Motor neuron (in vitro differentiated cells): ENCODE measurements around the gene PKNOX1. TPM values are rescaled to one million over a fixed set of nuclear protein-coding genes. Genes with fewer than 3 reads are reported as not detected.
"Not testable (repeated sequence)": the region's sequence is repeated elsewhere in the genome, so short reads cannot be mapped to it uniquely, and the experiment has no call there.

Experiments
- ATAC-seq, 8 experiments: fragments of 200-7000 bp; cut with Tn5 transposase; replicated peaks in 6 of 8; 2 replicates each; pipeline ENCODE4 v1.8.0; 2021; ENCODE audit warnings: mild to moderate bottlenecking in 8 of 8, moderate library complexity in 8 of 8
- H3K27ac ChIP-seq, 2 donors: fragments of 250-450 bp; sonication (Bioruptor Pico); 2 replicates each; pipeline ENCODE4 v1.9.0; 2021; ENCODE audit warnings: antibody characterized with exemption in 2 of 2, mild to moderate bottlenecking in 2 of 2, moderate library complexity in 1 of 2
- H3K4me1 ChIP-seq, 2 donors: fragments of 250-450 bp; sonication (Bioruptor Pico); replicated peaks in 1 of 2; 2 replicates each; pipeline ENCODE4 v1.6.1; 2021; ENCODE audit warnings: antibody characterized with exemption in 2 of 2, mild to moderate bottlenecking in 2 of 2, moderate library complexity in 1 of 2
- H3K4me3 ChIP-seq, 5 donors: fragments of 250-450 bp; sonication (Bioruptor Pico); 2 replicates each; pipeline ENCODE4 v1.9.0; 2021; ENCODE audit warnings: antibody characterized with exemption in 5 of 5, mild to moderate bottlenecking in 5 of 5, moderate library complexity in 4 of 5
- WGBS, 10 experiments: fragments of 450-650 bp; shearing (Covaris generic); methylation state at CpG; one replicate each; pipeline ENCODE4 v1.0.0; 2022; 5-methylcytosine and 5-hydroxymethylcytosine counted together
- in situ Hi-C, 9 experiments: fragments of 400-800 bp; cut with MboI; loops; one replicate each; pipeline ENCODE4 v1.15.0; 2021; ENCODE audit warnings: low sequenced_read_pairs in 9 of 9, low pct_unique_long_range_greater_than_20kb in 2 of 9; ENCODE audit not compliant: unreplicated experiment in 9 of 9
- total RNA-seq, 8 experiments: library from RNA; unstranded; fragments of 300-600 nt; gene quantifications; 2 replicates each; pipeline versions ENCODE4 v1.2.3 to v1.2.4, GENCODE V29; 2022

The PKNOX1 gene
- total RNA-seq, 8 experiments from 2014 or later = 12.5 to 27.3 (median 15.1) TPM

DNA sequence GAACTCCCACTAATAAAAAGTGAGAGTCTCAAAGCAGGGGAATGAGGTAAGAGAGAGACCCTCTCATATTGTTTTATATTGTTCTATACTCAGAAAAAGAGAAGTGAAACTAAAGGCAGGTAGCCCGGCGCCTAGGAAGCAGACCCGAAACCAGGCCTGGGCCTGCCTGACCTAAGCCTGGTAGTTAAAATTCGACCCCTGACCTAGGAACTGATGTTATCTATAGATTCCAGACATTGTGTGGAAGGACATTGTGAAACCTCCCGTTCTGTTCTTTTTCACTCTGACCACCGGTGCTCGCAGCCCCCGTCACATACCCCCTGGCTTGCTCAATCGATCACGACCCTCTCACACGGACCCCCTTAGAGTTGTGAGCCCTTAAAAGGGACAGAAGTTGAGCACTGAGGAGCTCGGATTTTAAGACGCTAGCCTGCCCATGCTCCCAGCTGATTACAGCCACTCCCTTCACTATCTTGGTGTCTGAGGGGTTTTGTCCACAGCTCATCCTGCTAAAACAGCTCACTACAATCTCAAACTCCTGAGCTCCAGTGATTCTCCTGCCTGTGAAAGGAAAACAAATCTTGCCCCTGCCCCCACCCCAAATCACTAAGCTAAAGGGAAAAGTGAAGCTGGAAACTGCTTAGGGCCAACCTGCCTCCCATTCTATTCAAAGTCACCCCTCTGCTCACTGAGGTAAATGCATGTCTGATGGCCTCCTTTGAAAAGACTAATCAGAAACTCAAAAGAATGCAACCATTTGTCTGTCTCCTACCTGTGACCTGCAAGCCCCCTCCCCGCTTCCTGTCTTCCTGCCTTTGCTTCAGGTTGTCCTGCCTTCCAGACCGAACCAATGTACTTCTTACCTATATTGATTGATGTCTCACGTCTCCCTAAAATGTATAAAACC lies 37.1 kb upstream of the PKNOX1 start:
- H3K27ac ChIP-seq, H3K4me3 ChIP-seq, in situ Hi-C loops, H3K4me1 ChIP-seq, ATAC-seq: not testable (repeated sequence)
- WGBS, 10 experiments = 75 to 100% (median 80%) methylated on average over 1 to 4 of the region's 16 CpGs; no CpG with 5 or more reads in 7 of the 10 experiments

DNA sequence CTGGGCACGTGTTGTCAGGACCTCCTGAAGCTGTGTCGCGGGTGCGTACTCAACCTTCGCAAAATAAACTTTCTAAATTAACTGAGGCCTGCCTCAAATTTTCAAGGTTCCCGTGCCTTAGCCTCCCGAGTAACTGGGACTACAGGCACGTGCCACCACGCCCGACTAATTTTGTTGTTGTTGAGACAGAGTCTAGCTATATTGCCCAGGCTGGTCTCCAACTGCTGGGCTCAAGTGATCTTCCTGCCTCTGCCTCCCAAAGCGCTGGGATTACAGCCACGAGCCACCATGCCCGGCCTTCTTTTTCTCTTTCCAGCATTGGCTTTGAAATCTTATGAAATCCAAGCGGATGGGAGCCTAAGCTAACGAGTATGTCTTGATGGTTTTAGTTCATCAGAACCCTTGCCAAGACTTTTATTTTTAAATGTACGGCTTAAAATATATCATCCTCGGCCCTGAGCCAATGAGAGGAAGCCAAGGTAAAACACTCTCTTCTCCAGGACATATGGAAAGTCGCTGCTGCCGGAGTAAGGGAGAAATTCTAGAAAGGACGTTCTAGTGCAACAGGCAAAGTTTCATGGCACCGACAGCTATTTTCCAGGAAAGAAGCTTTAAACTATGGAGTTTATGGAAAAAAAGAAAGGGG lies 36.3 kb upstream of the PKNOX1 start:
- in situ Hi-C loops = no loop called here
- no peak overlapping the region for H3K27ac ChIP-seq
- H3K4me1 ChIP-seq = no peaks in the 10 kb centered on the region
- H3K4me3 ChIP-seq = no peak overlapping the region
- WGBS, 10 experiments = 48 to 100% (median 85%) methylated on average over 2 to 14 of the region's 21 CpGs
- no peak for ATAC-seq

DNA sequence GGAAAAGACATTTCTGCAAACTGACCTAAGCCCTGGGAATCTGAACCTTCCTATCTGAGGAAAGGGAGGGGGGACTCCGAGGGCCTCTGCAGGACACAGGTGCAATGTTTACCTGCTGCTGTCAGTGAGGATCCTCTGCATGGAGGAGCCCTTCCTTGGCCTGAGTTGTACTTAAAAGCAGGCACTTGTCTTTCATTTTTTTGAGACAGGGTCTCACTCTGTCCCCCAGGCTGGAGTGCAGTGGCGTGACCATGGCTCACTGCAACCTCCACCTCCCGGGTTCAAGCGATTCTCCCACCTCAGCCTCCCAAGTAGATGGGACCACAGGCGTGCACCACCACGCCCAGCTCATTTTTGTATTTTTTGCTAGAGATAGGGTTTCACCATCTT lies 35.8 kb upstream of the PKNOX1 start:
- ATAC-seq, H3K4me3 ChIP-seq, H3K4me1 ChIP-seq, H3K27ac ChIP-seq, in situ Hi-C loops: not testable (repeated sequence)
- WGBS, 10 experiments = 71 to 100% (median 100%) methylated on average over 1 to 6 of the region's 6 CpGs; no CpG with 5 or more reads in 3 of the 10 experiments

DNA sequence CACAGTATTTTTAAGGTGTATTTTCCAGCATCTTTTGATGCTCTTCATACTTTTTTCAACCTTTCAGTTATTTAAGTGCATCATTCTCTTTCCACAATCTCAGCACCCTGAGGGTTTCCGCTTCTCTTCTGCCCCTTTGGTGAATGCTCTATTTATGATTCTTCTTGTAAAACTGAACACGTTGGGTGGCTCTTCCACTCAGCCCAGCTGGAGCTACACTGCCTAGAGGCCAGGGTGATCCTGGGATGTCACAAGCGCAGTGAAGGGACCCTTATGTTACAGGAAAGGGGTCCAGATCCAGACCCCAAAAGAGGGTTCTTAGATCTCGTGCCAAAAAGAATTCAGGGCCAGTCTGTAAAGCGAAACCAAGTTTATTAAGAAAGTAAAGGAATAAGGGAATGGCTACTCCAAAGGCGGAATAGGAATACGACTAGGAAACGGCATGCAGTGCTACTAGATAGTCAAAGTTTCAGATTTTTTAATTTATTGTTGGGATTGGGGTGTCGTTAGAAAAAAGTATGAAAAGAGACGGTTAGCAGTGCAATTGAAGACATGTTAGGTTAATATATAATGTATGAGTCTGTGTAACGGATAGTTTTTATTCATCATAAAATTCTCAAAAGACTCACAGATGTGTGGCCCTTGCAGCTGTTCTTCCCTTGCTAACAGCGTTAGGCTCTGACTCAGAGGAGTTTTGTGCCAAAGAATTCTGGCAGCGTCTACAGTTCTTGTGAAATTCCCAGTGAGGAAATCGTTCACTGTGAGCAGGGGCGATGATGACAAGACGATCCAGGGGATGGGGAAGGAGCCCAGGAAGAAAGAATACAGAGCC lies 34.6 kb upstream of the PKNOX1 start:
- in situ Hi-C loops = no loop called here
- ATAC-seq = peak in 3 of 8 experiments; percentile 91 to 100 (median 99)
- H3K27ac ChIP-seq = no peak overlapping the region
- no peak overlapping the region for H3K4me3 ChIP-seq
- 4 to 92% (median 76%) methylated on average over 1 to 15 of the region's 16 CpGs for WGBS, 10 experiments
- no peaks in the 10 kb centered on the region for H3K4me1 ChIP-seq

DNA sequence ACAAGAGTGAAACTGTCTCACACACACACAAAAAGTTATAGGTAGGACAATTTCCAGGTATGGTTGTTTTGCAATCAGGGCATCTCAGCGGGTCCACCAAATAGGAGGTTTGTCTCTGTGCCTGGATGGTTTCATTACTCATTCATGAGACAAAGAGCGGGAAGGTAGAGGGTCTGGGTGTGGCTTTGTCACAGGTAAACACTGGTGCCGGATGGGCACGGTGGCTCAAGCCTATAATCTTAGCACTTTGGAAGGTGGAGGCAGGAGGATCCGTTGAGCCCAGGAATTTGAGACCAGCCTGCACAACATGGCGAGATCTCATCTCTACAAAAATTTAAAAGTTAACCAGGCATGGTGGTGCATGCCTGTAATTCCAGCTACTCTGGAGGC lies 32.7 kb upstream of the PKNOX1 start:
- ATAC-seq = no peak
- Histone ChIP-seq H3K27ac (no peak overlapping the region), H3K4me3 (no peak overlapping the region), H3K4me1 (no peaks in the 10 kb centered on the region)
- in situ Hi-C loops = no loop called here
- 88 to 100% (median 93%) methylated on average over 1 to 6 of the region's 6 CpGs; no CpG with 5 or more reads in 3 of the 10 experiments for WGBS, 10 experiments

DNA sequence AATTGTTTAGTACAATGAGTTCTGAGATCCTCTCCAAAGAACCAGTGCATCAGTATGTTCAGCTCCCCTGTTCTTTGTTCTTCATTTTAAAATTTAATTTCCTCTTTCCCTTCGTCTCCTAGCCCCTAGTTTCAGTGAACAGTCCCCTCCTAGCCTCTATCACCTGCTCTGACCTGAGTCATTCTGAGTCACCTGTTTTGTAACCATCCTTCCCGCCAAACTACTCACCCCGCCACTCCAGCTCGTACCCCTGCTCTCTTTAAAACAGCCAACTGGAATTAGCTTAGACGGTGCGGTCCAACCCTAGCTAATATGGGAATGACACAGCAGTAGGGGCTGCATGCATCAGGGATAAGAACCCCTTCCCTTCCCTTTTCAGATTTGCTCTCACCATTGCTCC lies 32.1 kb upstream of the PKNOX1 start:
- no peak for ATAC-seq
- 58 to 97% (median 80%) methylated on average over 1 to 6 of the region's 6 CpGs for WGBS, 10 experiments
- no peaks in the 10 kb centered on the region for H3K4me1 ChIP-seq
- H3K4me3 ChIP-seq = no peak overlapping the region
- no peak overlapping the region for H3K27ac ChIP-seq
- in situ Hi-C loops = no loop called here

DNA sequence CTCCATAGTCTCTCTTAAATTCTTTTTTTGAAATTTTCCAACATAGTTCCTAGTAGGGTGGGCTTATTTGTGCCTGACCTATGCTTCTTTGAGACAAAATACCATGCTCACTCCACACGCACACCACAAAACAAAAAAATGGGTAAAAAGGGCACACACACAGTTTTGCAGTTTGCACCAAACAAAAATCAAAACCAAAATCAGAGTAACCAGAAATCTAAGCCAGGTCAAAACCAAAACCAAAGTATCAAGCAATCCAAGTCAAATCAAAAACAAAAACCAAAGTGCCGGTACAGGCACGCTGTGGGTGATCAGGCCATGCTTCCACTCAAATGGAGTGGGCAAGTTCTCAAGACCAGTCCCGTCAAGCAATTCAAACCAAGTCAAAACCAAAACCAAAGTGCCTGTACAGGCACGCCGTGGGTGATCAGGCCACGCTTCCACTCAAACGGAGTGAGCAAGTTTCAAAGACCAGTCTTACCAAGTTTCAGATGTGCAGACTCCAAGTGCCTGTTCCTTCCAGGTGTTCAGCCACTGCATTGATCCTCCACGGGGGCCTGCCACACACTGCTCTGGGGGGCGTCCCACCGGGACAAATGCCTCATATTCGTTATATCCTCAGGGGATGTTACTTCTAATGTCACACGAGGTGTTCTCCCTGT lies 25.1 kb upstream of the PKNOX1 start:
- H3K4me3 ChIP-seq, H3K4me1 ChIP-seq, H3K27ac ChIP-seq, ATAC-seq, in situ Hi-C loops: not testable (repeated sequence)
- WGBS, 10 experiments = 25 to 100% (median 82%) methylated on average over 1 to 7 of the region's 13 CpGs; no CpG with 5 or more reads in 1 of the 10 experiments

DNA sequence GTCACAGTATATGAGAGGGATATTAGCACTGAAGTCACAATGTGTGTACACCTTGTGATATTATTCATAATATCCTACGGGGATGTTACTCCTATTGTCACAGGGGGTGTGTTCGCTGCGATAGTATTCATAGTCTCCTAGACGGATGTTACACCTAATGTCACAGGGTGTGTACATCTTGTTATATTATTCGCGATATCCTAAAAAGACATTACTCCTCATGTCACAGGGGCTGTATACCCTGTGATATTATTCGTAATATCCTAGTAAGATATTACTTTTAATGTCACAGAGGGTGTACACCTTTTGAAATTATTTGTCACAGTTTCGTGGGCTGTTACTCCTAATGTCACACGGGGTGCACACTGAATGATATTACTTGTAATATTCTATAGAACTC lies 23.2 kb upstream of the PKNOX1 start:
- H3K27ac ChIP-seq, ATAC-seq, H3K4me3 ChIP-seq, H3K4me1 ChIP-seq, in situ Hi-C loops: not testable (repeated sequence)
- 73 to 98% (median 82%) methylated on average over 1 to 9 of the region's 9 CpGs; no CpG with 5 or more reads in 1 of the 10 experiments for whole genome bisulfite sequencing, 10 experiments

DNA sequence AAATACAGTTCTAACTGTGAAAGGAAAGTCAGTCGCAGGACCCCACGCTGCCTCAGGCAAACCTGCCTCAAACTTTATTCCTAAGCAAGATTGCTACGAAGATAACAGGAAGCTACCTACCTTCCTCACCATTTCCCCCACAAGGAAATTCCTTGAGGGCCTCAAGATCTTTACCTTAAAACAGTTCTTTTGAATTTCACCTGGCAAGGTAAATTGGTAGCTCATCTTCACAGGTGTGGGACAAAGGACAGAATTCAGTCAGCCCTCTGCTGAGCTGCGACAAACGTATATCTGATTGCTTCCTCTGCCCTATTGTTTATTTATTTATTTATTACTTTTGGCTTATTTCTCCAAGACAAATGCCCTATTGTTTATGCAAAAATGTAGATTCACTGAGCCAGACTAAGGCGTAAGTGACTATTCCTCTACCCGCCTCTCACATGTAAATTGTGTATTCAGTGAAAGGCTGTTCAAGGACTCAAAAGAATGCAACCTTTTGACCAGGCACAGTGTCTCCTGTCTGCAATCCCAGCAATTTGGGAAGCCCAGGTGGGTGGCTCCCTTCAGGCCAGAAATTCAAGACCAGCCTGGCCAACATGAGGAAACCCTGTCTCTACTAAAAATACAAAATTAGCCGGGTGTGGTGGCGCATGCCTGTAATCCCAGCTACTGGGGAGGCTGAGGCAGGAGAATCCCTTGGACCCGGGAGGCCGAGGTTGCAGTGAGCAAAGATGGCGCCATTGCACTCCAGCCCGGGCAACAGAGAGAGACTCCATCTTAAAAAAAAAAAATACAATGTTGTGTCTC lies 17.3 kb upstream of the PKNOX1 start:
- in situ Hi-C loops = no loop called here
- WGBS, 10 experiments = 58 to 85% (median 76%) methylated on average over 3 to 12 of the region's 13 CpGs
- Histone ChIP-seq H3K27ac (no peak overlapping the region), H3K4me3 (no peak overlapping the region), H3K4me1 (no peaks in the 10 kb centered on the region)
- ATAC-seq = peak in 3 of 8 experiments; percentile 19 to 40 (median 36)

DNA sequence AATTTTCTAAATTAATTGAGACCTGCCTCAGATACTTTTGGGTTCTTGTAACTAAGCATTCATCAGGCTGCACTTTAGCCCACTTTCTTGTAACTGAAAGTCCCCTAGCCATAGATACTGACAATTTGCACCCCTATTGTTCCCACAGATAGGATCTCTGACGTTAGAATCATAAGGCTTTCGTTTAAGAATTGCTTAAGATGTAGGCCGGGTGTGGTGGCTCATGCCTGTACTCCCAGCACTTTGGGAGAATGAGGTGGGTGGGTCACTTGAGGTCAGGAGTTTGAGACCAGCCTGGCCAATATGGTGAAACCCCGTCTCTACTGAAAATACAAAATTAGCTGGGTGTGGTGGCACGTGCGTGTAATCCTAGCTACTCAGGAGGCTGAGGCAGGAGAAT lies 16.2 kb upstream of the PKNOX1 start:
- 51 to 88% (median 80%) methylated on average over 1 to 6 of the region's 6 CpGs; no CpG with 5 or more reads in 5 of the 10 experiments for WGBS, 10 experiments
- ATAC-seq, H3K4me3 ChIP-seq, H3K4me1 ChIP-seq, in situ Hi-C loops, H3K27ac ChIP-seq: not testable (repeated sequence)

DNA sequence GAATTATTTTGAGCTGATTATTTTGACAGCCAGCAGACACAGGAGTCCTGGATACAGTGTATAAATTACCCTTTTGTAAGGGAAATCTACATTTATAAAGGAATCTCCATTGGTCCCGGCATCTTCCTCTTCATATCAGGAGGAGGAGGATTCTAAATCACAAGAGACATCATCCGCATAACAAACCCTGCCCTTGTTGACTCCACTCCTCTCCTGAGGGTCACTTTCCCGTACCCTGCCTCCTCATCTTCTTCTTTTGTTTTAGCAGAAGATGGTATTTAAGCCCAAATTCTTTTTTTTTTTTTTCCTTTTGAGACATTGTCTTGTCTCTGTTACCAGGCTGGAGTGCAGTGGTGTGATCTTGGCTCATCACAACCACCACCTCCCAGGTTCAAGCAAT lies 14.6 kb upstream of the PKNOX1 start:
- H3K27ac ChIP-seq = no peak overlapping the region
- ATAC-seq = peak in 3 of 8 experiments; percentile 27 to 59 (median 39)
- H3K4me3 ChIP-seq = no peak overlapping the region
- WGBS, 10 experiments = 0 to 100% (median 47%) methylated on average over 1 to 3 of the region's 3 CpGs; no CpG with 5 or more reads in 1 of the 10 experiments
- in situ Hi-C loops = no loop called here
- H3K4me1 ChIP-seq = no peaks in the 10 kb centered on the region
